ENCODE measurements around the gene ARNT2.

- TF ChIP-seq CTCF (IDR thresholded peaks at IDR 0.05) (no peak), POLR2A (IDR thresholded peaks at IDR 0.05) (no peak), POLR2AphosphoS5 (IDR thresholded peaks at IDR 0.05) (no peak)
Observed at GRCh38 chr15:80399508-80399907, 4.7 kb upstream of the ARNT2 start.
